Measurements from ENCODE around the gene DKK1.

DKK1 gene

DNA sequence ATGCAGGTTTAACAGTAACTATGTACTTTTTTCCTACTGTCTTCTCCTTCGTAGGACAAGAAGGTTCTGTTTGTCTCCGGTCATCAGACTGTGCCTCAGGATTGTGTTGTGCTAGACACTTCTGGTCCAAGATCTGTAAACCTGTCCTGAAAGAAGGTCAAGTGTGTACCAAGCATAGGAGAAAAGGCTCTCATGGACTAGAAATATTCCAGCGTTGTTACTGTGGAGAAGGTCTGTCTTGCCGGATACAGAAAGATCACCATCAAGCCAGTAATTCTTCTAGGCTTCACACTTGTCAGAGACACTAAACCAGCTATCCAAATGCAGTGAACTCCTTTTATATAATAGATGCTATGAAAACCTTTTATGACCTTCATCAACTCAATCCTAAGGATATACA is 2.4 kb downstream of the DKK1 start:
- DNase-seq = no peak

DNA sequence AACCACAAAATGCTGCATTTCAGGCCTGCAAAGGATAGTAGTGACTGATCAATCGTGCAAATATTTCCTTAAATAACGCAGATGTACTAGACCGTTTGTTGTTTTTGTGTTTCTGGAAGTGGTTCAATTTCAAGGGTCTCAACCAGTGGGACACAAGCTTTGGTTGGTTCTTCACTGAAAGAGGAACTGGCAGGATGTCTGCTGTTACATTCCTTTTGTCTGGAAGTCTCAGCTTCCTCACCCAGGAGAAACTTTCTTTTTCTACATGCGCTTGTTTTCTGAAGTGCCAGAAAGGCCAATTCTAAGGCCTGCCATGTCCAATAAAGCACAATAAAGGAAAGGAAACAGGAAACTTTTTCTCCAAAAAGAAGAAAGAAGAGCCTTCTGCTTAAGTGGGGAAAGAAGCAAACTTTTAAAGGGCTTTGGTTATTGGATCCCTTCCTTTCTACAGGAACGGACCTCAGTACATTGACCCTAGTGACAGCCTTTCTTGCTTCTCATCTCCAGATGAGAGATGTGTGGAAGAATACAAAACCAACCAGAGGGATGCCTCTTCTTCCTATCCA is 4.1 kb downstream of the DKK1 start:
- no peak for DNase-seq

DNA sequence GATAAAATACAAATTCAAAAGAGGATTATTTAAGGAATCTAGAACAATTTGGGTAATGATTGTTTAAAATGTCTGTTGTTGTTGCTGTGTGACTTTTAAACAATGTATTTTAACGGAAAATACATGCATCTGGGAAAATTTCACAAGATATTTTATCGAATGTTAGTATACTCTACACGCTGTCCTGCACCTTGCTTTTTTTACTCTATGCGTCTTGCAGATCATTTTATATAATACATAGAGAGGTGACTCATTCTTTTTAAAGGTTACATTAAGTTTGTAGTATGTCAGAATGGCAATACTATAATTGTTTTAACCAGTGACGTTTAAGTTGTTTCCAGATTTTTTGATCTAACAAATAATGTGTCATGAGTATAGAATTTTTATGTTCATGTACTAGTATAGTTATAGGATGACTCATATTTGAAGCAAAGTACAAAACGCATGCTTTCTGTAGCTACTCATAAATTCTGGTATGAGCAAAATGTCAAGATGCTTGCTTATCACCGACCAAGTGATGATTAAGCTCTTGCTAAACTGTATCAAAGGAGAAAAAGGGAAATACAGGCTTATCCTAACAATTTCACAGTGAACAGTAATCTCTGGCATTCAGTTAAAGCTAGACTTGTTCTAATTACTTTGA is 4.9 kb downstream of the DKK1 start:
- DNase-seq = no peak

DNA sequence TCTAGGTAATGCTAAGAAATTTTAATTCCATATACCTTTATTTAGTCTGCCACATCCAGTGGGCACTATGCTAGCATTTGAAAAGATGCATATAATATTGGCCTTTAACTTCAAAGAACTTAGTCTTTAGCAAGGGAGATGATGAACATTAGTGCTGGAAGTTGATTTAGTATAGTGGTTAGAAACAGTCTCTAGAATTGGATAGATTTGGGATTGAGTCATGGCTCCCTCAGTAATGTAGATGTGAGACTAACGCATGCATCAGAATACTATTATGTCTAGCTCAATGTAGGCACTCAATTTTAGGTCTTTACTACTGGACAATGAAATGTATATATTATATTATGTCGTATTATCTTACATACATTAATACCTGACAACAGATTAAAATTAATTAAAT is 5.8 kb downstream of the DKK1 start:
- no peak for DNase-seq

DNA sequence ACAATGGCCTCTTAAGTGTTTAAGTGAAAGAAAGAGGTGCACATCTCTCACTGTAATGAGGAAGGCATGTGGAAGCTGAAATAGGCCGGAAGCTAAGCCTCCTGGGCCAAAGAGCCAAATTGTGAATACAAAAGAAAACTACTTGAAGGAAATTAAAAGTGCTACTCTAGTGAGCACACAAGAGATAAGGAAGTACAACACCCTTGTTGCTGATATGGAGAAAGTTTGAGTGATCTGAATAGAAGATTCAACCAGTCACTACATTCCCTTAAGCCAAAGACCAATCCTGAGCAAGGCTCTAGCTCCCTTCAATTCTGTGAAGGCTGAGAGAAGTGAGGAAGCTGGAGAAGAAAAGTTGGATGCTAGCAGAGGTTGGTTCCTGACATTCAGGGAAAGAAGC is 8.2 kb downstream of the DKK1 start:
- no peak for DNase-seq

DNA sequence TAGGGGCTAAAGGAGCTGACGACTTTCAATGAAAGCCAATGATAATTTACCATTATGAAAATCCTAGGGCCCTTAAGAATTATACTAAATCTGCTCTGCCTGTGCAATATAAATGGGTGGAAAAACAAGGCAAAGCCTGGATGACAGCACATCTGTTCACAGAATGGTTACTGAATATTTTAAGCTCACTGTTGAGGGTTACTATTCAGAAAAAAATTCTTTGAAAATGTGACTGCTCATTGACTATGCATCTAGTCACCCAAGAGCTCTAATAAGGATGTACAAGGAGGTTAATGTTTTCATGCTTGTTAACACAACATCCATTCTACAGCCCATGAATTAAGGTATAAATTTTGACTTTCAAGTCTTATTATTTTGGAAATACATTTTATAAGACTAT is 8.9 kb downstream of the DKK1 start:
- DNase-seq = no peak

DNA sequence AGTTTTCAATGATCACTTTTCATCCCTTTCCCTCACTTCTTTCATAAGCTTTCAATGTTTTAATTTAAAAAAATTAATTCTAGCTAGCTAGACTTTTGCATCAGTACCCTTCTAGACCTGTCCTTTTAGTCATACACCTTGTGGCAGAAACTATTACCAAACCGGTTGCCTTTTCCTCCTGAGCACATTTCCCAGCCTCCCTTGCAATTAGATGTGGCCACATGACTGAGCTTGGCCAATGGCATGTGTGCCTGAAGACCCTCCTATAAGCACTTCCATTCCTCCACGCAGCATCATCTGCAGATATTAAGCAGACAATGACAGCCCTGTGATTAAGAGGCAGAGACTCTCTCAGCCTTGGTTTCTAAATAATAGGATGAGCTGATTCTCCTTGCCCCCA is 12.3 kb downstream of the DKK1 start:
- DNase-seq = no peak

DNA sequence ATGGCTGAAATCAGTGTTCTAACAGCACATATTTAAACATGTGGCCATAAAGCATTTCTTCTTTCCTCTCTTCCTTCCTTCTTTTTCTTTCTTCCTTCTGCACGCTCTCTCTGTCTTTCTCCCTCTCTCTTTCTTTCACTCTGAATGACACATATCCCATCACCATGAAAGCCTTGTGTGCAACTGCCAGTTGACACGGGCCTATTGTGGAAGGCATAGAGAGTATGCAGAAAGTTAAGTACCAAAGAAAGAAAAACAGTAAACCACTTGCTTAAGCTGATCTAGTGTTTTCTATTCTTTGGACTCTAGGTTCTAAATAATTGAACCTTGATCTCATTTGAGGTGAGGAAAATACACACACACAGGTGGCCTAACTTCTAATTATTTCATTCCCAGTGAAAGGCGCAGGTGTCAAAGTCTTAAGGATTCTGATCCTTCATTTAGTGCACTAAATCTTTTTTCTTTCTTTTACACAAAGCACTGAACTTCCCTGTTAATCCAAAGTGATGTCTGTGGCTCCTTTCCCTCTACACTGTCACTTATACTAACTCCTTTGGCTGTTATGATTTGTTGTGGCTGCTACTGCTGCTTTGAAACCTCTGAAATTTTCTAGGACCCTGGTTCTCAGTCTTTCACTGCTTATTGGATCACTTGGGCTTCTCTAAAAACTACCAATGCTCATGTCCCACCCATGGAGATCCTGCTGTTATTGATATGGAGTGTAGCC is 17.7 kb downstream of the DKK1 start:
- DNase-seq = no peak

DNA sequence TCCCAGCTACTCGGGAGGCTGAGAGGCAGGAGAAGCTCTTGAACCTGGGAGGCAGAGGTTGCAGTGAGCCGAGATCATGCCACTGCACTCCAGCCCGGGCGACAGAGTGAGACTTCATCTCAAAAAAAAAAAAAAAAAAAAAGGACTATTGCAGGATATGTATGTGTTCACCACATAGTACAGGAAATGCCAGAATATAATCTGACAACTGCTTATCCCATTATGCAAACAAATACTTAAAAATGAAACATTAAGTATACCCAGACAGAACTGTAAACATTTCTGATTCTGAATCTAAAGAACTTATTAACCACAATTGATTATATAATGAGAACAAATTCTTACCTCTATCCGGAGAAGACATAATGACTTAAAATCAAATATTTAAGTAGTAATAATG is 18.7 kb downstream of the DKK1 start:
- DNase-seq = no peak

DNA sequence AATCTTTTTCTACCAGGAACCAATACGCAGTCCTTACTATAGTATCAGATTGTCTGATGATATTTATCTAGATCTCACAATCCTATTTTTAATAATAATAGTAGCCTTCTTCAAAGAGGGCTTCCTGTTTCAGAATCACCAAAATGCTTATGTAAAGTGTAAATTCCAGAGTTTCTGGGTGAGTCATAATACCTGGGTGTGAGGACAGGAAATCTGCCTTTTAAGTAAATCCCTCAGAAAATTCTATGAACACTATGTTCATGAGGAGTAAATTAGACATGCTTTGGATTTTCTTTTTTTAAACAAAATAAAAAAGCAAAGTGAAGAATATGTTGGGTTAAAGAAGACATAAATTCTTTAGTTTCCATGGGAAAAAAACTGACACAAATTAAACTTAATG is 20.5 kb downstream of the DKK1 start:
- DNase-seq = no peak

DNA sequence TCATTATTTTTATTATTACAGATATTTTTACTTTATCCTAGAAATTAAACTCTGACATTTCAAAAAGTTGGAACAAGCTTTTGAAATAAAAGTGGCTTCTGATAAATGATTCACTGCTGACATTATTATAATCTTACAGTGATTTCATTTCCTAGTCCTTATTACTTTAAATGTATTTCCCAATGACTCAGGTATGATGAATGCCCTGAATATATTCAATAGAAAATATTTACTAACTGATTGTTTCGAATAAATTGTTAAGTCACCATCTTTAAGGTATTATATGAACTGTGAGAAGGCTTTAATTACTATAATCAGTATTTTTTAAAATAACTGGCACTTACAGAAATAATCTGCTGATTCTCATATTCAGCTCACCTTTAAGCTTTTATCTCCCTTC is 21.6 kb downstream of the DKK1 start:
- no peak for DNase-seq

DNA sequence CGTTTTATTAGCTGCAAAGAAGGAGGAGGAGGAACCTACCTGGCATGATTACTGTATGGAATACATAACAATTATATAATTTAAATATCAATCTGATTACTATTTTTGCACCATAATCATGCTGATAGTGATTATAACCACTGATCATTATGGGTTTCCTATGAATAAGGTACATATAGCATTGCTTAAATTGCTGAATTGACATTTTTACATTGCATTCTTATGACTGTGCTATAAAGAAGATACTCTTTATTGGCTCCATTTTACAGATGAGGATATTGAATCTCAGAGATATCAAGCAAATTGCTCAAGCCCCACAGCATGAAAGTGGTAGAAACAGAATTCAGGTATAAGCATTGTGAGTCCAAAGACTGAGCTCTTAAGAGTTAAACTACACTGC is 23.1 kb downstream of the DKK1 start:
- DNase-seq = no peak

DNA sequence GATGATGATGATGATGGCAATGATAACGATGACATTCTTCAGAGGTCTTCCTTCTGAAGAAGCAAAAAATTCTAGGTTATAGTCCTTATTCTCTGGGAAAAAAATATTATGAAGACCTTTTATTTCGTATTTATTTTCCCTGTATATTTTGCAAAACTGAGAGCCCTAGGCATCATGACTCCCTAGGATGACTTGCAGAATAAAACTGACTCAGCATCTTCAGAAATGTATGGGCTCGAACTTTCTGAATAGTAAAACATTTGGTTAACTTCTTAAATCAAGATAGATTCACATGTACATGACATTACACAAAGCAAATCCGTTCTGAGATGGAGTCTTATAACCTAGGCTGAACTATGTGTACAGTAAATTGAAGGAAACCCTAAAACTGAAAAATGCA is 29.4 kb downstream of the DKK1 start:
- DNase-seq = no peak

DNA sequence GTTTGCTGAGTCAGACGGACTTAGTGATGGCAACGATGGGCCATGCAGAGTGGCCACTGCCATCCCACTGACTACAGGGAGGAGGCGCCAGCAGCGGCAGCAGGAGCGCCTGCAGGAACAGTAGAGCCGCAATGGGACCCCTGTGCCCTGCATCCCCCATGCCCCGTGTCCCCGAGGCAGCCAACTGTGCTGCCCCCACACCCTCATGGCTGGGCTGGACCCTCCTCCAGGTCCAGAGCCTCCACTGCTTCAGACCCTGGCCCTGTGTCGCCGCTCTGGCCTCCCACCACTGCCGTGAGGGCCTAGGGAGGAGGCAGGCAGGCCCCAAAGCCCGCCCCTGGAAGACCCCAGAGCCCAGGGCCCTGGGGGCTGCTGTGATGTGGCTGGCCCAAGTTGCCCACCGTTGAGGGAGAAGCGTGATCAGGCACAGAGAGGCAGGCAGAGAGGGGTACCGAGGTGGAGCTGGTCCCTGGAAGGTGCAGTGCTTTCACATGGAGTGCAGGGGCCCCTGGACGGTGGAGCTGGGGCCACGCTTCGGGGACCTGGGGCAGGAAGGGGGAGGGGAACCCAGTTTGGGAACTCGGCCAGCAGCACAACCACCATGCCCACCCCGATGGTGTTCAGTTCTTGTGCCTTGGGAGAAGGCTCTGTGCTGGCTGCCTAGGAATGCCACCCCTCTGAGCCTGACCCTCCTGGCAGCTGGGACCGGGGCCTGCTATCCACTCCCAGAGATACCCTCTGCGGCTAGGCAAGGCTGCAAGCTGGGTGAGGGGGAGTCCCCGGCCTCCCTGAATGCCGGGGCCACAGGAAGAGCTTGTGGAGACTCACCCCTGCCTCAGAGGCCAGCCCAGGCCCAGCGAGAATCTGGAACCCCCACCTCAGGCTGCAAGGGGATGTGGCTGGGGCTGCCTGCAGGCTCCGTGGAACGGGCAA is 32.6 kb downstream of the DKK1 start:
- DNase-seq = no peak

DNA sequence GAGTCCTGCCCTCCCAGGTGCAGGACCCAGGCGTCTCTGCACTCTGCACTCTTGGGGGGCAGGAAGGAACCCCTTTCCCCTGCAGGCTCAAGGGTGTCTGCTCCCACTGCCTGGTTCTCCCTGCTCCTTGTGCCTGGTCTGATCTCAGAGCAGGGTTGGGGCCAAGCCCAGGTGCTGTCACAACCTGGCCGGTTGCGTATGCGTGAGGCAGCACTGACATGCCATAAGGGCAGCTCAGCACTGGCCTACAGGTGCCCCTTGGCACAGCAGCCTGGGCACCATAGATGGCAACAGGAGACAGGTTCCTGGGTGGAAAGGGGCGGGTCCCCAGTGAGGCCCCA is 33.2 kb downstream of the DKK1 start:
- no peak for DNase-seq

DNA sequence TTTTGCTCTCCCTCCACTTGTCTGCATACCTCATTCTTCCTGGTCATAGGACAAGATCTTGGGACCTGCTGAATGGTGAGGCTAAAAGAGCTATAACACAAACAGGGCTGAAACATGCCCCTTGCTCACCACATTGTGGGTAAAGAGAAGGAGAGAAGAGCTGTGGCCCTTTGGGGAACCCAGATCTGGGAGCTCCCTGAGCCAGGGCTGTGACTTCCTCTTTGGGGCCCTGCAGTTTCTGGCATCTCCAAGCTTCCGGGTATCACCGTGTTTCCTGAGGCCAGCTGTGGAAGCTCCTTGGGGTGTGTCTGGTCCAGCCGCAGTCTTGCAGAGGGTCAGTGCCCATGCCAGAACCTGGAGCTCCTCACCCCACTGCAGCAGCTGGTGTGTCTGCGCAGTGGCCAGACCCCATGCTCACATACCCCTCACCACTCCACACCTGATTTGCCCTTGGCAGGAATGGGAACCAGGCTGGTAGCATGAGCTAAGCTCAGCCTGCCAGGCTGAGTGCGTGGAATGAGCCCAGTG is 34.0 kb downstream of the DKK1 start:
- no peak for DNase-seq

DNA sequence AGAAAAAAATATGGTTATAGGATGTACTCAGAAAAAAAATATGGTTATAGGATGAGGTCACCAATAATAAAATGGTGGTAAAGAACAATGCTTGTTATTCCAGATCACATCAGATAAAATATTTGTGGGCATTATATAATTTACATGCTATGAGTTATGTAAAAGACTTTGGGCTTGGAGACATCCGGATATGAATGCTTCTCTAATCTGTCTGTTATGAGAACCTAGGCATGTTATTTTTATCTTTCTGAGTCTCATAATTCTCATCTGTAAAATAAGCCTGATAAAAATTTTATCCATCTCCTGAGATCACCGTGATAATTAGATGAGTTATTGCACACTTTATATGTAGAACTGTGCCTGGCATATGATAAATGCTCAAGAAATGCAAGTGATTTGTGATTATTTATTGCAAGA is 37.8 kb downstream of the DKK1 start:
- no peak for DNase-seq

DNA sequence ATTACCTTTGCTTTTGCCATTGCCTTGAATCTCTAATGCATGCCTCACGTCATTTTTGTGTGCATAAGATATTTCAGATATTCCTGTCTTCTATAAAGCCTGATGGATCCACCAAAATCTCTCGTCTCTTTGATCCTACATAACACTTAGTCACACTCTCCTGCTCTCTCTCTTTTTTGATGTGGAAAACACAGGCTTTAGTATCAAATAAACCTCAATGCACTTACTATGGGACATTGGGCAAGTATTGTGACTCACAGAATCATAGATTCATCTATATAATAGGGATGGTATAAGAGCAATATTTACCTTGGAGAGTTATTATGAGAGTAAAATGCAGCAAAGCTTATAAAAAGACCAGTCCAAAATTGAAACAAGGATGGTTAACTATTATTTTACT is 39.1 kb downstream of the DKK1 start:
- no peak for DNase-seq

DNA sequence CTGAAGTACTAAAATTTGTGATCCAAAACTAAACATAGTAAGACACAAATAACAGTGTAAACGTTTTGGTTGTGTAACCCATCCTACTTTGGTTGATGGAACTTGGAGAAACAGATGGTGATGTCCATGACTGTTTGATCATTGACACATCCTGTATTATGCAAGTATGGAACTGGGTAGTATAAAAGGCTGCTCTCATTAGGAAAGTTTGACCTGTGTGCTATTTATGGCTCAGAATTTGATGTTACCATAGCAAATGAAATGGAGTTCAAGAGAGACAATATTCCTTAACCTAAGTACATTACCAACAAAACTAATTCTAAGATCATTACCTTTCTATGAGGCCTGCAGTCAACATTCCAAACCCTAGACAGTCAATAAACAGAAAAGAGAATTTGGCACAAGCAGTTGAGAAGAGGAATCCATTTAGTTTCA is 39.9 kb downstream of the DKK1 start:
- DNase-seq = no peak

DNA sequence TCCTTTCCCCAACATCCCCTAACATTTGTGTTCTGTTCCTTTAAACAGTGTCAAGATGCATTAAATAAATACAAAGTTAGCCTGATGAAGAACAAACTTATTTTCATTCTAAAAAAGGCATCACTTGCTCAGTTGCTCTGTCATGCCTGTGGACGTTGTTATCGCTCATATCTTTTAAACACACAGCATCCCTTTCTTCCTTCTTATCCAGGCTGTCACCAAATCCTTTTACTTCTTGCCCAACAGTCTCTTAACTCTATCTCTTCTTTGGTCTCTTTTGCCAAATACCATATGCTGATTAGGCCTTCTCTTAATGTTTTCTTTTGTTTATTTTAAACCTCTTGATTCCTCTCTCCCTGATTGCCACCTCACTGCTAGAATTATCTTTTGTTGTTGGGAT is 43.9 kb downstream of the DKK1 start:
- no peak for DNase-seq

DNA sequence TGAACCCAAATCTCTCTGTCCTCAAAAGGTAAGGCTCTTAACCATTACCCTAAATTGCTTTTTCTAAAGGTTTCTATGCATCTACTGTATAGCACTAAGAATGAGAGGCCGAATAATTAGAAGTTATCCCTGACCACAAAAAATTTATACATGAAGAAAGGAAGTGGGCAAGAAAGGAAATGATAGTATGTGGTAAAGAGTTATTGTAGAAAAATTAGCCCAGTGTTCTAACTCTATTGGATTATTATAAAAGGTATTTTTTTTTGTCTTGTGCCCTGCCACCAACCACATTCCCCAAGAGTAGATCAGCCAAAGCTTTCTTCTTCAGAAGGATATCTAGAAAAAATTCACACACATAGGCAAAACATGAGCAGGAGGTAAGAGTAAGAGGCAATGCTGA is 45.4 kb downstream of the DKK1 start:
- DNase-seq = no peak

Measured in amygdala (tissue), 56 donors.